HepG2 (cell line): ENCODE measurements around the gene CUL7. TPM values are rescaled to one million over a fixed set of nuclear protein-coding genes. Genes with fewer than 3 reads are reported as not detected.

Source experiments
- AGO1 ChIP-seq: fragments of 200-400 bp; formaldehyde crosslinking; IDR thresholded peaks from 2 replicates; pipeline ENCODE4 v1.6.1; 2017; ENCODE audit warnings: mild to moderate bottlenecking, low read depth, low read length, moderate library complexity; ENCODE audit not compliant: poor library complexity, severe bottlenecking
- HNRNPUL1 ChIP-seq: fragments of 200-400 bp; formaldehyde crosslinking; IDR thresholded peaks from 2 replicates; pipeline ENCODE4 v1.6.1; 2017; ENCODE audit warnings: low read depth, mild to moderate bottlenecking, low read length, moderate library complexity
- ISL2 ChIP-seq: sonication (generic); formaldehyde crosslinking; IDR thresholded peaks from 2 replicates; pipeline ENCODE4 v1.5.0; 2020; ENCODE audit warnings: missing genetic modification reagents
- KAT7 ChIP-seq: IDR thresholded peaks from 2 replicates; pipeline ENCODE4 v1.6.1; 2018; ENCODE audit warnings: borderline replicate concordance, missing compliant biosample characterization
- KLF15 ChIP-seq: sonication (generic); formaldehyde crosslinking; IDR thresholded peaks from 2 replicates; pipeline ENCODE4 v1.8.1; 2023; ENCODE audit warnings: borderline replicate concordance, mild to moderate bottlenecking, inconsistent platforms, missing genetic modification reagents, mixed read lengths
- LCORL ChIP-seq, 2 experiments: fragments of 450-650 bp in 1 of 2; sonication (generic) in 1 of 2; formaldehyde crosslinking in 1 of 2; IDR thresholded peaks; 2 replicates each; pipeline versions ENCODE4 v1.5.0 to v1.6.1; 2017 to 2020; ENCODE audit warnings: antibody characterized with exemption in 1 of 2, missing genetic modification reagents in 1 of 2
- NPAS2 ChIP-seq: sonication (generic); formaldehyde crosslinking; IDR thresholded peaks from 2 replicates; pipeline ENCODE4 v1.8.0; 2022; ENCODE audit warnings: mild to moderate bottlenecking, missing genetic modification reagents, borderline replicate concordance
- POGZ ChIP-seq: sonication (generic); formaldehyde crosslinking; IDR thresholded peaks from 2 replicates; pipeline ENCODE4 v1.4.0; 2020; ENCODE audit warnings: mild to moderate bottlenecking, missing genetic modification reagents
- RBFOX2 ChIP-seq: fragments of 200-400 bp; formaldehyde crosslinking; IDR thresholded peaks from 2 replicates; pipeline ENCODE4 v1.6.1; 2017; ENCODE audit warnings: low read depth, mild to moderate bottlenecking, low read length
- RBM39 ChIP-seq: fragments of 200-400 bp; formaldehyde crosslinking; IDR thresholded peaks from one replicate; pipeline ENCODE4 v1.6.1; 2018; ENCODE audit warnings: antibody characterized with exemption, mild to moderate bottlenecking, low read depth, low read length; ENCODE audit not compliant: poor library complexity, severe bottlenecking
- ZC3H4 ChIP-seq: sonication (generic); formaldehyde crosslinking; IDR thresholded peaks from 2 replicates; pipeline ENCODE4 v1.4.0; 2020; ENCODE audit warnings: missing genetic modification reagents, borderline replicate concordance
- ZNF33B ChIP-seq: sonication (generic); formaldehyde crosslinking; IDR thresholded peaks from 2 replicates; pipeline ENCODE4 v1.5.1; 2020; ENCODE audit warnings: mild to moderate bottlenecking, missing genetic modification reagents
- ZNF550 ChIP-seq: sonication (generic); formaldehyde crosslinking; IDR thresholded peaks from 2 replicates; pipeline ENCODE4 v1.4.0; 2020; ENCODE audit warnings: mild to moderate bottlenecking, missing genetic modification reagents, borderline replicate concordance
- ZNF703 ChIP-seq: sonication (generic); formaldehyde crosslinking; IDR thresholded peaks from 2 replicates; pipeline ENCODE4 v1.5.1; 2020; ENCODE audit warnings: missing genetic modification reagents, mild to moderate bottlenecking, moderate library complexity, borderline replicate concordance
- ZNF773 ChIP-seq: sonication (generic); formaldehyde crosslinking; IDR thresholded peaks from 2 replicates; pipeline ENCODE4 v1.4.0; 2020; ENCODE audit warnings: missing genetic modification reagents, borderline replicate concordance
- ZNF777 ChIP-seq: sonication (generic); formaldehyde crosslinking; IDR thresholded peaks from 2 replicates; pipeline ENCODE4 v1.4.0; 2020; ENCODE audit warnings: missing genetic modification reagents
- ZNF780A ChIP-seq: sonication (generic); formaldehyde crosslinking; IDR thresholded peaks from 2 replicates; pipeline ENCODE4 v1.8.0; 2022; ENCODE audit warnings: mild to moderate bottlenecking, missing genetic modification reagents, moderate library complexity
- polyA plus RNA-seq, 8 experiments: library from polyadenylated mRNA; depleted of rRNA in 3 of 8; stranded (reverse) in 7 of 8; unstranded in 1 of 8; fragments of >200 nt; fragmentation: Illumina TruSeq in 4 of 8; extraction: Trizol in 4 of 8; gene quantifications; 2 replicates each; pipeline versions ENCODE4 v1.2.1 to v1.2.3, GENCODE V29; 2011 to 2016; ENCODE audit warnings: low read depth in 4 of 8, missing spikeins in 1 of 8, mixed read lengths in 1 of 8; ENCODE audit not compliant: insufficient read depth in 1 of 8
- total RNA-seq, 5 experiments: library from RNA; depleted of rRNA; stranded (reverse); fragments of >200 nt; fragmentation: Illumina TruSeq; extraction: Trizol; gene quantifications; 2 replicates each; pipeline ENCODE4 v1.2.3, GENCODE V29; 2016; ENCODE audit warnings: low read depth in 1 of 5
- TF ChIP-seq, protein P1 (sequence below): sonication (generic); formaldehyde crosslinking; IDR thresholded peaks from 2 replicates; pipeline ENCODE4 v1.4.0; 2020; ENCODE audit warnings: missing genetic modification reagents
- TF ChIP-seq, protein P2 (sequence below): sonication (generic); formaldehyde crosslinking; IDR thresholded peaks from 2 replicates; pipeline ENCODE4 v1.5.0; 2020; ENCODE audit warnings: missing genetic modification reagents
- TF ChIP-seq, protein P3 (sequence below): sonication (generic); formaldehyde crosslinking; IDR thresholded peaks from 2 replicates; pipeline ENCODE4 v1.4.0; 2020; ENCODE audit warnings: missing genetic modification reagents, borderline replicate concordance
- TF ChIP-seq, protein P4 (sequence below): sonication (generic); formaldehyde crosslinking; IDR thresholded peaks from 2 replicates; pipeline ENCODE4 v1.8.0; 2022; ENCODE audit warnings: mild to moderate bottlenecking, missing genetic modification reagents
- TF ChIP-seq, protein P5 (sequence below): fragments of 450-650 bp; IDR thresholded peaks from 2 replicates; pipeline ENCODE4 v1.6.1; 2017

CUL7 gene
- total and polyA plus RNA-seq, 2 of the 13 experiments (the other 11 are each of a cell fraction or from before 2014, with no cell fraction given) = 32.0 to 60.7 TPM

DNA sequence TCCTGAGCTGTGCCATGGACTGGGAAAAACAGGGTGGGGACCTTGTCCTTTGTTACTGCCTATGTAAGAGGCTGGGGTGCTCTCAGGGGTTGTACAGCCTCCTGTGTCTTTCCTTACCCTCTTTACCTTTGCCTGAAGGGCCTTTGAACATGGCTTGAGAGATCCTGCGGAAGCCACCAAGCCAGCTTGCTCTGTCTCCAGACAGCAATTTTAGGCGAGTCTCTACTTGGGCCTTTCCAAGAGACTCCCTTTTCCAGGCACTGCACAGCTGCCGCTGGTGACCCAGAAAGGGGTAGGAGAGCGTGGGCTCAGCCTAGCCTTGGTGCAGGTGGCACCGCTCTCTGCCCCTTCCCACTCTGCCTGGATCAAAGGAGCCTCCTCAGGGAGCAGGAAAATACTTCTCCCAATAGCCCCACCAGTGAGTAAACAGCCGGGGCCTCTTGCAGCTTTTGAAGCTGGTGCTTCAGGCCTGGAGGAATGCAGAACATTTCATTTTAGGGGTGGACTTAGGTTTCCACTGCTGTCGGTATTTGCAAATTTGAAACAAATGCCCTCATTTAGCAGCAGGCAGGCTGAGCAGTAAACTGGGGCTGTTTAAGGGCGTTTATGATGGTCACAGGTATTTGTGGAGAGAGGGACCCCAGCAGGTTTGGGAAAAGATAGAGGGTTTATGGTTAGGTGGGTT lies 36.4 kb upstream of the CUL7 start (continued):
- TF ChIP-seq, protein P1, sequence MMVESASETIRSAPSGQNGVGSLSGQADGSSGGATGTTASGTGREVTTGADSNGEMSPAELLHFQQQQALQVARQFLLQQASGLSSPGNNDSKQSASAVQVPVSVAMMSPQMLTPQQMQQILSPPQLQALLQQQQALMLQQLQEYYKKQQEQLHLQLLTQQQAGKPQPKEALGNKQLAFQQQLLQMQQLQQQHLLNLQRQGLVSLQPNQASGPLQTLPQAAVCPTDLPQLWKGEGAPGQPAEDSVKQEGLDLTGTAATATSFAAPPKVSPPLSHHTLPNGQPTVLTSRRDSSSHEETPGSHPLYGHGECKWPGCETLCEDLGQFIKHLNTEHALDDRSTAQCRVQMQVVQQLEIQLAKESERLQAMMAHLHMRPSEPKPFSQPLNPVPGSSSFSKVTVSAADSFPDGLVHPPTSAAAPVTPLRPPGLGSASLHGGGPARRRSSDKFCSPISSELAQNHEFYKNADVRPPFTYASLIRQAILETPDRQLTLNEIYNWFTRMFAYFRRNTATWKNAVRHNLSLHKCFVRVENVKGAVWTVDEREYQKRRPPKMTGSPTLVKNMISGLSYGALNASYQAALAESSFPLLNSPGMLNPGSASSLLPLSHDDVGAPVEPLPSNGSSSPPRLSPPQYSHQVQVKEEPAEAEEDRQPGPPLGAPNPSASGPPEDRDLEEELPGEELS (CRISPR knock-in tag) = peak; percentile 96
- TF ChIP-seq KLF15 = no peak
- no peak for TF ChIP-seq AGO1
- no peak; the same call in 1 of the 2 replicates for TF ChIP-seq ZC3H4 (CRISPR knock-in tag)
- TF ChIP-seq, protein P2, sequence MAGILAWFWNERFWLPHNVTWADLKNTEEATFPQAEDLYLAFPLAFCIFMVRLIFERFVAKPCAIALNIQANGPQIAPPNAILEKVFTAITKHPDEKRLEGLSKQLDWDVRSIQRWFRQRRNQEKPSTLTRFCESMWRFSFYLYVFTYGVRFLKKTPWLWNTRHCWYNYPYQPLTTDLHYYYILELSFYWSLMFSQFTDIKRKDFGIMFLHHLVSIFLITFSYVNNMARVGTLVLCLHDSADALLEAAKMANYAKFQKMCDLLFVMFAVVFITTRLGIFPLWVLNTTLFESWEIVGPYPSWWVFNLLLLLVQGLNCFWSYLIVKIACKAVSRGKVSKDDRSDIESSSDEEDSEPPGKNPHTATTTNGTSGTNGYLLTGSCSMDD (CRISPR knock-in tag) = no peak
- peak; percentile 68 for TF ChIP-seq RBM39
- TF ChIP-seq KAT7 (CRISPR knock-in tag) = peak; percentile 77; the same call in 1 of the 2 replicates
- no peak for TF ChIP-seq HNRNPUL1
- no peak for TF ChIP-seq ZNF550 (CRISPR knock-in tag)
- peak; percentile 95 for TF ChIP-seq ISL2
- no peak for TF ChIP-seq ZNF703 (CRISPR knock-in tag)
- no peak for TF ChIP-seq POGZ (CRISPR knock-in tag)
- no peak for TF ChIP-seq ZNF780A (CRISPR knock-in tag)
- TF ChIP-seq LCORL (IDR thresholded peaks at IDR 0.05) = peak; percentile 97
- peak; percentile 100 for TF ChIP-seq LCORL (CRISPR knock-in tag; IDR thresholded peaks at IDR 0.05)
- TF ChIP-seq RBFOX2 = no peak
- TF ChIP-seq, protein P3, sequence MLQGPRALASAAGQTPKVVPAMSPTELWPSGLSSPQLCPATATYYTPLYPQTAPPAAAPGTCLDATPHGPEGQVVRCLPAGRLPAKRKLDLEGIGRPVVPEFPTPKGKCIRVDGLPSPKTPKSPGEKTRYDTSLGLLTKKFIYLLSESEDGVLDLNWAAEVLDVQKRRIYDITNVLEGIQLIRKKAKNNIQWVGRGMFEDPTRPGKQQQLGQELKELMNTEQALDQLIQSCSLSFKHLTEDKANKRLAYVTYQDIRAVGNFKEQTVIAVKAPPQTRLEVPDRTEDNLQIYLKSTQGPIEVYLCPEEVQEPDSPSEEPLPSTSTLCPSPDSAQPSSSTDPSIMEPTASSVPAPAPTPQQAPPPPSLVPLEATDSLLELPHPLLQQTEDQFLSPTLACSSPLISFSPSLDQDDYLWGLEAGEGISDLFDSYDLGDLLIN (CRISPR knock-in tag) = no peak
- TF ChIP-seq ZNF773 (CRISPR knock-in tag) = no peak
- TF ChIP-seq, protein P4, sequence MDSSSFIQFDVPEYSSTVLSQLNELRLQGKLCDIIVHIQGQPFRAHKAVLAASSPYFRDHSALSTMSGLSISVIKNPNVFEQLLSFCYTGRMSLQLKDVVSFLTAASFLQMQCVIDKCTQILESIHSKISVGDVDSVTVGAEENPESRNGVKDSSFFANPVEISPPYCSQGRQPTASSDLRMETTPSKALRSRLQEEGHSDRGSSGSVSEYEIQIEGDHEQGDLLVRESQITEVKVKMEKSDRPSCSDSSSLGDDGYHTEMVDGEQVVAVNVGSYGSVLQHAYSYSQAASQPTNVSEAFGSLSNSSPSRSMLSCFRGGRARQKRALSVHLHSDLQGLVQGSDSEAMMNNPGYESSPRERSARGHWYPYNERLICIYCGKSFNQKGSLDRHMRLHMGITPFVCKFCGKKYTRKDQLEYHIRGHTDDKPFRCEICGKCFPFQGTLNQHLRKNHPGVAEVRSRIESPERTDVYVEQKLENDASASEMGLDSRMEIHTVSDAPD (CRISPR knock-in tag) = 0 out of 2 replicates have a peak, but pooled peaks have one; percentile 68
- TF ChIP-seq ZNF33B (CRISPR knock-in tag) = no peak
- no peak for TF ChIP-seq NPAS2 (CRISPR knock-in tag)
- TF ChIP-seq, protein P5, sequence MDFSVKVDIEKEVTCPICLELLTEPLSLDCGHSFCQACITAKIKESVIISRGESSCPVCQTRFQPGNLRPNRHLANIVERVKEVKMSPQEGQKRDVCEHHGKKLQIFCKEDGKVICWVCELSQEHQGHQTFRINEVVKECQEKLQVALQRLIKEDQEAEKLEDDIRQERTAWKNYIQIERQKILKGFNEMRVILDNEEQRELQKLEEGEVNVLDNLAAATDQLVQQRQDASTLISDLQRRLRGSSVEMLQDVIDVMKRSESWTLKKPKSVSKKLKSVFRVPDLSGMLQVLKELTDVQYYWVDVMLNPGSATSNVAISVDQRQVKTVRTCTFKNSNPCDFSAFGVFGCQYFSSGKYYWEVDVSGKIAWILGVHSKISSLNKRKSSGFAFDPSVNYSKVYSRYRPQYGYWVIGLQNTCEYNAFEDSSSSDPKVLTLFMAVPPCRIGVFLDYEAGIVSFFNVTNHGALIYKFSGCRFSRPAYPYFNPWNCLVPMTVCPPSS = no peak
- no peak for TF ChIP-seq ZNF777 (CRISPR knock-in tag)
